ENCODE measurements around the gene AFDN.

- no peak for TF ChIP-seq CTCF (conservative IDR thresholded peaks at IDR 0.05; ENCODE audit: low read length)
- no peak for TF ChIP-seq EZH2phosphoT487 (IDR thresholded peaks at IDR 0.05; ENCODE audit: borderline replicate concordance)
These were observed 145.5 kb downstream of the AFDN start for GRCh38 chr6:167972193-167972592.
